Cardiac muscle cell (in vitro differentiated cells and primary cell): Measurements from ENCODE around the gene LIF. TPM values are rescaled to one million over a fixed set of nuclear protein-coding genes. Genes with fewer than 3 reads are reported as not detected.

Experiments used
- DNase-seq, 2 donors: peaks; one replicate each; pipeline versions ENCODE4 v3.0.0 to v3.0.0-alpha.2; 2010 to 2017; ENCODE audit warnings: low read depth in 1 of 2, low spot score in 1 of 2
- H3K27ac ChIP-seq: fragments of 200-600 bp; sonication (generic); 2 replicates; pipeline ENCODE4 v1.5.1; 2016
- H3K27me3 ChIP-seq: fragments of 200-600 bp; sonication (generic); 2 replicates; pipeline ENCODE4 v1.6.0; 2016; ENCODE audit warnings: control low read depth
- H3K36me3 ChIP-seq: fragments of 200-600 bp; sonication (generic); 2 replicates; pipeline ENCODE4 v1.5.1; 2016; ENCODE audit warnings: control low read depth
- H3K4me1 ChIP-seq: fragments of 200-600 bp; sonication (generic); 2 replicates; pipeline ENCODE4 v1.8.1; 2017; ENCODE audit warnings: low read depth, mild to moderate bottlenecking, mixed run types
- H3K4me3 ChIP-seq: fragments of 200-600 bp; sonication (generic); 2 replicates; pipeline ENCODE4 v1.5.1; 2016; ENCODE audit warnings: mild to moderate bottlenecking
- H3K9me3 ChIP-seq: fragments of 200-600 bp; sonication (generic); 2 replicates; pipeline ENCODE4 v1.5.1; 2017; ENCODE audit warnings: low read depth, mild to moderate bottlenecking, control low read depth
- polyA plus RNA-seq: library from polyadenylated mRNA; unstranded; fragments of >200 nt; fragmentation: Nextera tagmentation; extraction: Ambion mirVana; gene quantifications from 2 replicates; pipeline ENCODE4 v1.2.1, GENCODE V29; 2016
- total RNA-seq: library from RNA; depleted of rRNA; stranded (reverse); fragments of >200 nt; gene quantifications from 2 replicates; pipeline ENCODE4 v1.2.3, GENCODE V29; 2016
- TF ChIP-seq, protein P1 (sequence below): IDR thresholded peaks from 2 replicates; pipeline ENCODE4 v1.5.1; 2012; ENCODE audit warnings: low read depth, mild to moderate bottlenecking, low read length

LIF gene
- total and polyA plus RNA-seq, 2 experiments from 2014 or later: 1.0 to 1.7 TPM

DNA sequence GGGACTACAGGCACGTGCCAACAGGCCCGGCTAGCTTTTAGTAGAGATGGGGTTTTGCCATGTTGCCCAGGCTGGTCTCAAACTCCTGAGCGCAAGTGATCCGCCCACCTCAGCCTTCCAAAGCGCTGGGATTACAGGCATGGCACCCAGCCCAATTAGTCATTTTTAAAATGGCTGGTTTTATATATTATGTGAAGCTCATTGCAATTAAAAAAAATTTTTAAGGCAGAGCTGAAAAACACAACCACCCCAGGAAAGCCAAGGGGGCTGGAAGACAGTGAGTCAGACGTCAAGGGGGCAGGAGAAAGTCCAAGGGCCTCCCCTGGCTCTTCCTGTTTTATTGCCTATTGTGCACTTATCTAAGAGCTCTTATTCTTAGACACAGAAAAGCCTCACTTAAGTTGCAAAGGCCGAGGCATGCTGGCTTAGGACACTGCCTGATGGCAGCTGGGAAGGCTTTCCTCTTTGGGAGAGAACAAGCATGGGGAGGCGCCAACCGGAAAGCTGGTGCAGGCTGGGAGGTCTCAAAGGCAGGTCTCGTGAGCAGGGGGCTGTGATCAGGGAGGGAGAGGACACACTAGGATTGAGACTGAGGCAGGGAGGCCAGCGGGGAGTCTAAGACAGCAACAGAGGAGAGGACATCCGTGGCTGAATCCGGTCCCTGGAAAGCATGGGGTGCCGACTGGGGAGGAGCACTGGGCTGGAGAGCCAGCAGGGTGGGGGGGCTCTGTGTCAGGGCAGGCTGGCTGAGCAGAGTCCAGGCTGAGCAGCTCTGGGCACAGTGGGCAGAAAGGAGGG, 31.2 kb upstream of the LIF start:
- TF ChIP-seq, protein P1, sequence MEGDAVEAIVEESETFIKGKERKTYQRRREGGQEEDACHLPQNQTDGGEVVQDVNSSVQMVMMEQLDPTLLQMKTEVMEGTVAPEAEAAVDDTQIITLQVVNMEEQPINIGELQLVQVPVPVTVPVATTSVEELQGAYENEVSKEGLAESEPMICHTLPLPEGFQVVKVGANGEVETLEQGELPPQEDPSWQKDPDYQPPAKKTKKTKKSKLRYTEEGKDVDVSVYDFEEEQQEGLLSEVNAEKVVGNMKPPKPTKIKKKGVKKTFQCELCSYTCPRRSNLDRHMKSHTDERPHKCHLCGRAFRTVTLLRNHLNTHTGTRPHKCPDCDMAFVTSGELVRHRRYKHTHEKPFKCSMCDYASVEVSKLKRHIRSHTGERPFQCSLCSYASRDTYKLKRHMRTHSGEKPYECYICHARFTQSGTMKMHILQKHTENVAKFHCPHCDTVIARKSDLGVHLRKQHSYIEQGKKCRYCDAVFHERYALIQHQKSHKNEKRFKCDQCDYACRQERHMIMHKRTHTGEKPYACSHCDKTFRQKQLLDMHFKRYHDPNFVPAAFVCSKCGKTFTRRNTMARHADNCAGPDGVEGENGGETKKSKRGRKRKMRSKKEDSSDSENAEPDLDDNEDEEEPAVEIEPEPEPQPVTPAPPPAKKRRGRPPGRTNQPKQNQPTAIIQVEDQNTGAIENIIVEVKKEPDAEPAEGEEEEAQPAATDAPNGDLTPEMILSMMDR: no peak
- peak; percentile 33 to 93 for DNase-seq
- H3K27ac ChIP-seq: no peak overlapping the region

DNA sequence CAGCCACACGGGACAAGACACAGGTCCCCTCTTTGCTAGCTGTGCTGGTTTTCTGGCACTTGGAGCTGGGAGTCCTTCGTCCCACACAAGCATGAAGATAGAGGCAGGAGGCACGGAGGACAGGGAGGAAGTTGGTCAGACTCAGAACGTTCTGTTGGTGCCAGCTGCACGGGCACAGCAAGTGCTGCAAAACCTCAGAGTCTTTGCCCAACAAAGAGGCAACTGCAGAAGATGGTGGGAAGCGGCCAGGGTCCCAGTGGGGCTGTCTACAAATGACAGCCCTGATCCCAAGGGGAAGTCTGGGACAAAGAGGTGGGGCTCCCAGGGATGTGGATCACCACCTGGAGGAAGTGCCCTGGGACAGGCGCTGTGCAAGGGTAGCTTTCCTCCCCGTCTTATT, 29.5 kb upstream of the LIF start:
- TF ChIP-seq, protein P1: no peak
- Histone ChIP-seq H3K27ac (no peak overlapping the region), H3K4me1 (peaks cover 12% of the 10 kb centered on the region), H3K36me3 (no peaks in the 10 kb centered on the region), H3K4me3 (no peak overlapping the region), H3K27me3 (no peaks in the 10 kb centered on the region), H3K9me3 (no peaks in the 10 kb centered on the region)
- DNase-seq: no peak

More for the DNA sequence above, 31.2 kb upstream of the LIF start:
- Histone ChIP-seq H3K36me3 (no peaks in the 10 kb centered on the region), H3K9me3 (no peaks in the 10 kb centered on the region), H3K4me1 (peaks cover 12% of the 10 kb centered on the region), H3K4me3 (no peak overlapping the region), H3K27me3 (no peaks in the 10 kb centered on the region)

DNA sequence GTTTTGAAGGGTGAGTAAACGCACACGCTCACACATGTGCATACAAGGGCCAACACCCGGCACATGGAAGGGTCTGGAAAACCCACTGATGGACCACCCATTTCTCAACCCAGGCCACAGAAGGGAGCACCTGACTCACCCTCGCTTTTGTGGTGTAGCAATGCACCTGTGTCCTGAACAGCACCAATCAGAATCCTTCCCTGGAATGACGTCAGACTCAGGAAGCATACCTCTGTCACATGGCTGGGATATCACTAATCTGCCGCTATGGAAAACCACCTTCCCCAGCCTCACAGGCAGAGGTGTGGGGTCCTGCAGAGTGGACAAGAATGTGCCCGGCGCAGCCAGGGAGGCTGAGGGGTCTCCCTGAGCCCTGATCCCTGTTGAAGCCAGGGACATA, 29.1 kb upstream of the LIF start:
- TF ChIP-seq, protein P1: no peak
- Histone ChIP-seq H3K4me3 (no peak overlapping the region), H3K4me1 (peaks cover 12% of the 10 kb centered on the region), H3K27me3 (no peaks in the 10 kb centered on the region), H3K36me3 (no peaks in the 10 kb centered on the region), H3K9me3 (no peaks in the 10 kb centered on the region), H3K27ac (no peak overlapping the region)
- no peak for DNase-seq

DNA sequence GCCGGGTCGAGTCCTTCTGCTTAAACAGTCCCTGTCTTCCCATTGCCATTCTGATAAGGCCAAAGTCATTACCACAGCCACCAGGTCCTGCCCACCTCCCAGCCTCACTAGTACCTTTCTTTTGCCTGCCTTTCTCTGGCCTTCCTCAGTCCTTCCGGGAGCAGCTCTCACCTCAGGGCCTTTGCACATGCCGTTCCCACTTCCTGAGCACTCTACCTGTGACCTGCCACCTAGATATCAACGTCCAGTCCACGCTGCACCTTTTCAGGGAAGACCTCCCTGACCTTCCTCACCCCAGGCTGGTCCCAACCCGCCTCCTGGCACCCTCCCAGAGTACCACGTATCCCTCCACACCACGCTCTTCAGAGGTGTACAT, 27.9 kb upstream of the LIF start:
- peaks cover 12% of the 10 kb centered on the region for H3K4me1 ChIP-seq
- DNase-seq: no peak
- H3K27ac ChIP-seq: no peak overlapping the region
- H3K27me3 ChIP-seq: no peaks in the 10 kb centered on the region
- no peaks in the 10 kb centered on the region for H3K36me3 ChIP-seq
- H3K4me3 ChIP-seq: no peak overlapping the region
- H3K9me3 ChIP-seq: no peaks in the 10 kb centered on the region
- TF ChIP-seq, protein P1: no peak

DNA sequence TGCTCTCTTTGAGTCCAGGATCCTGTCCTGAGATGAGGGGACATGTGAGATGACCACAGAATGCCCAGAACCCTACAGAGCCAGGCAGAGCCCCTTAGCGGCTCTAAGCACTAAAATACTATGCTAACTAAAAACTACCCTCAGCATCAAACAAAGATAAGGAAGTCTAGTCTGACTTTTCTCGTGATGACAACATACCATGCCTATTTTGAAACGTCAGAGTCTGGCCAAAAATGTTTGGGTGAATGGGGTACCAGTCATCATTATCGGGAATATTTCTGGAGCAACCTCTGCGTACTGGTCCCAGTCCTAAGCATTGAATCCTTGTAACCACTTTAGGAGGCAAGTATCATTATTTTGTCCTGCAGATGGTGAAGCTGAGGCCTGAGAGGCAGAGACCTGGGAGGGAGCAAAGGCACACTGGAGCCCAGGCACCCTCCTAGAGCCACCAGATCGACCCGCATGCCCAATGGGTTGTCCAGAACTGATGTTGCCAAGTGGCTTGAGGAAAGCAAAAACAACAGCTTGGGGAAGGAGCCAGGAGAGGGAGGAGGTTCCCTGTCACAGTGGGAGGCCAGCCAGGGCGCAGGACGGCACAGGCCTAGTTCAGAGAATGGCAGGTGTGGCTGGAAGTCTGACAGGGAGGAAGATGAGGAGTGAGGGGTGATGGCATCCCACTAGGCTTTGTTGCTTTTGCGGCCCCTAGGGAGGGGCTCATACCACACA, 27.3 kb upstream of the LIF start:
- no peak overlapping the region for H3K4me3 ChIP-seq
- H3K9me3 ChIP-seq: no peaks in the 10 kb centered on the region
- no peaks in the 10 kb centered on the region for H3K36me3 ChIP-seq
- TF ChIP-seq, protein P1: no peak
- H3K27ac ChIP-seq: no peak overlapping the region
- H3K27me3 ChIP-seq: no peaks in the 10 kb centered on the region
- peaks cover 12% of the 10 kb centered on the region for H3K4me1 ChIP-seq
- no peak for DNase-seq
